ENCODE results near the gene PAPPA. TPM values are rescaled to one million over a fixed set of nuclear protein-coding genes. Genes with fewer than 3 reads are reported as not detected.

Gene PAPPA
- total RNA-seq, 6 experiments from 2014 or later: 0.07 to 0.50 (median 0.32) TPM

DNA sequence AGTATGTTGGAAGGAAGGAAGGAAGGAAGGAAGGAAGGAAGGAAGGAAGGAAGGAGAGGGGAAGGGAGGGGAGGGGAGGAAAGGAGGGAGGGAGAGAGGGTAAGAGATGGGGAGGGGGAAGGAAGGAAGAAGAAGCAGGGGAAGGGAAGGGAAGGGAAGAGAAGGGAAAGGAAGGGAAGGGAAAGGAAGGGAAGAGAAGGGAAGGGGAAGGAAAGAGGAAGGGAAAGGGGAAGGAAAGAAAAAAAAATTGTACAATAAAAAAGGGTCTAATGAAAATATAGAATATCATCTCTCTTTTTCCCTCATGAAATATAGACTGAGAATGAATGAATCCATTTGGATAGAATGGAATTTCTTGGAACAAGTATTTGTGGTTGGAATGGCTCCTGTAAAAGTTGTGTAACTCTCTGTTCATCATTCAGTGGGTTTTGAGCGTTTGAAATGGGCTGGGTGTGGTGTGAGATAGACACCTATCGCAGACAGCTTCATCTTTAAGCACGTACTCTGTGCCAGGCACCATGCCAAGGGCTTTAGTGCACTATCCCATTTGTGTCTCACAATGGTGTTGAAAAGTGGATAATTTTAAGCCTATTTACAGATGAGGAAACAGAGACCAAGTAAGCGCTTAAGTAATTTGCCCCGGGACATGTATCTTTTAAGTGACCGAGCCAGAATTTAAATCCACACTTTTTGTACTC, 11.6 kb upstream of the PAPPA start:
- TF ChIP-seq POLR2A (IDR thresholded peaks at IDR 0.05): no peak
- TF ChIP-seq, protein P1, sequence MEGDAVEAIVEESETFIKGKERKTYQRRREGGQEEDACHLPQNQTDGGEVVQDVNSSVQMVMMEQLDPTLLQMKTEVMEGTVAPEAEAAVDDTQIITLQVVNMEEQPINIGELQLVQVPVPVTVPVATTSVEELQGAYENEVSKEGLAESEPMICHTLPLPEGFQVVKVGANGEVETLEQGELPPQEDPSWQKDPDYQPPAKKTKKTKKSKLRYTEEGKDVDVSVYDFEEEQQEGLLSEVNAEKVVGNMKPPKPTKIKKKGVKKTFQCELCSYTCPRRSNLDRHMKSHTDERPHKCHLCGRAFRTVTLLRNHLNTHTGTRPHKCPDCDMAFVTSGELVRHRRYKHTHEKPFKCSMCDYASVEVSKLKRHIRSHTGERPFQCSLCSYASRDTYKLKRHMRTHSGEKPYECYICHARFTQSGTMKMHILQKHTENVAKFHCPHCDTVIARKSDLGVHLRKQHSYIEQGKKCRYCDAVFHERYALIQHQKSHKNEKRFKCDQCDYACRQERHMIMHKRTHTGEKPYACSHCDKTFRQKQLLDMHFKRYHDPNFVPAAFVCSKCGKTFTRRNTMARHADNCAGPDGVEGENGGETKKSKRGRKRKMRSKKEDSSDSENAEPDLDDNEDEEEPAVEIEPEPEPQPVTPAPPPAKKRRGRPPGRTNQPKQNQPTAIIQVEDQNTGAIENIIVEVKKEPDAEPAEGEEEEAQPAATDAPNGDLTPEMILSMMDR (IDR thresholded peaks at IDR 0.05): no peak
- DNase-seq (no peak), ATAC-seq (no peak)
- Histone ChIP-seq H3K9me3 (no peaks in the 10 kb centered on the region), H3K36me3 (no peaks in the 10 kb centered on the region), H3K4me3 (no peak overlapping the region), H3K27me3 (no peaks in the 10 kb centered on the region), H3K27ac (no peak overlapping the region), H3K4me1 (no peaks in the 10 kb centered on the region)
- intact Hi-C loops (cut with DNase I): no loop called here
- WGBS (ENCODE audit: insufficient coverage, low coverage, low lambda C conversion rate, missing lambda C conversion rate): 71% methylated on average over 5 of the region's 6 CpGs

DNA sequence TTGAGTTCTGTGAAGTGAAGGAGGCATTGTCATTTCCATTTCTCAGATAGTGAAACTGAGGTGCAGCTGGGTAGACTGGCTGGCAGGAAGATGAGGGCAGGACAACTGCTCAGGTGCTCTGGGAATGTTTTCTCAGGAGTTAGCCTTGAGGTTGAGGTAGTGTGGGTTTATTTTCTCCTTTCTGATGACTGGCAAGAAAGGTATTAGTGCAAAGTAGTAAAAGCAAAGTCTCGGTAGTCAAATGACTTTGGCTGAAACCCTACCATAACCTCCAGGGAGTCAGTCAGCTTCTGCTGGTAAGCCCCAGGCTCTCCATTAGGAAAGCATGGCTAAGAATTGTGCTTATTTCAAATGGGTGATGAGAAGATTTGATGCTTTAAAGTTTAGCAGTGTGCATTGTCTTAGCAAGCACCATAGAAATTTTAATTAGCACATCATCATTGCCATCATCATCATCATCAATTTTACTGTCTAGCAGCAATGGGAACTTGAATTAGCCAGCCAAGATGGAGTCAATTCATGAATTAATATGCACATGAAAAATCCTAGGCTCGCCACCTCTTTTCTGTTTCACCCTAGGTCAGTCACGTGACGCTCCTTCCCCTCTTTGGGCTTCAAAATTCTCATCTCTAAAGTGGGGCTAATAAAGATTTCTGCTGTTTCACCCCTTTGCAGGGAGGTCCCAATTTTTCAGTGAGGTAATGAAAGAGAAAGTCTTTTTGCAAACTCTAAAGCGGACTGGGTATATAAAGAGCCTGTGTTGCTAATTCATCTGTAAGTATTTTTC, 10.7 kb upstream of the PAPPA start:
- Histone ChIP-seq H3K4me1 (no peaks in the 10 kb centered on the region), H3K9me3 (no peaks in the 10 kb centered on the region), H3K36me3 (no peaks in the 10 kb centered on the region), H3K27me3 (no peaks in the 10 kb centered on the region), H3K4me3 (no peak overlapping the region), H3K27ac (no peak overlapping the region)
- intact Hi-C loops (cut with DNase I): no loop called here
- TF ChIP-seq, protein P1 (IDR thresholded peaks at IDR 0.05): no peak
- no peak for TF ChIP-seq POLR2A (IDR thresholded peaks at IDR 0.05)
- ATAC-seq (no peak), DNase-seq (no peak)
- 46% methylated on average over 5 of the region's 5 CpGs for WGBS (ENCODE audit: insufficient coverage, low coverage, low lambda C conversion rate, missing lambda C conversion rate)

DNA sequence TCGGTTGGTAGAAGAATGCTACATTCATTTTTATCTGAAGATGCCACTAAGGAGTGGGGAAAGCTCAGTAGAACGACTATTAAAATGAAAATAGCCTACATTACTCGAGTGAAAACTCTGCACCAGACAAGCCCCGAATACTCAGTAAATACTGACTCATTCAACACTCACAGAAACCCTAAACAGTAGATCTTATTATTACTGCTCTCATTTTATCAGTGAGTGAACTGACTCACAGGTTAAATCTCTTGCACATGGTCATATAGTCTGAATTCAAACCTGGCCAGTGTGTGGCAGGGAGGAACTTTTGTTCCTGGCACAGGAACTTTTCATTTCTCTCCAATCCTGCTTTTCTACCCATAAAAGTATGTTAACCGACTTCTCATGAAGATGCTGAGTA, 9.6 kb upstream of the PAPPA start:
- Histone ChIP-seq H3K36me3 (no peaks in the 10 kb centered on the region), H3K9me3 (no peaks in the 10 kb centered on the region), H3K27me3 (no peaks in the 10 kb centered on the region), H3K4me1 (no peaks in the 10 kb centered on the region), H3K4me3 (no peak overlapping the region), H3K27ac (no peak overlapping the region)
- DNase-seq (no peak), ATAC-seq (no peak)
- TF ChIP-seq, protein P1 (IDR thresholded peaks at IDR 0.05): no peak
- no peak for TF ChIP-seq POLR2A (IDR thresholded peaks at IDR 0.05)
- 46% methylated on average over 5 of the region's 5 CpGs for WGBS (ENCODE audit: insufficient coverage, low coverage, low lambda C conversion rate, missing lambda C conversion rate)
- intact Hi-C loops (cut with DNase I): no loop called here

DNA sequence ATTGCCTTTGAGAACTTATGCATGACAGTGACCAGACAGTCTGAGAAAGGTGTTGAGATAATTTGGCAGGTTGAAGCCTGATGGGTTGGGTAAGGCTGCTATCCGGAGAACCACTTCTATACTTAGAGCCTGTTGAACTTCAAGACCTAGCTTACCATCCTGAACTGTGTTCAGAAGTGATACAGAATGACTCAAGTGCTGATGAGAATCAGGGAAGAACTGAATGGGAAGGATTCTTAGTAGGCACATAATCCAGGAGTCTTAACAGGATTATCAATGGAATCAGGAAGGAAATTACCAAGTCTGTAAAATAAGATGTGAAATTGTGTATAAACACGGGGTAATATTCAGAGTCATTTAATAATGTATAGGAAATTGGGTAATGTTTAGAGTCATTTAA, 9.0 kb upstream of the PAPPA start:
- H3K27ac ChIP-seq: no peak overlapping the region
- 63% methylated on average over 2 of the region's 2 CpGs for WGBS (ENCODE audit: insufficient coverage, low coverage, low lambda C conversion rate, missing lambda C conversion rate)
- H3K4me3 ChIP-seq: no peak overlapping the region
- H3K4me1 ChIP-seq: no peaks in the 10 kb centered on the region
- intact Hi-C loops (cut with DNase I): no loop called here
- H3K27me3 ChIP-seq: no peaks in the 10 kb centered on the region
- H3K9me3 ChIP-seq: no peaks in the 10 kb centered on the region
- TF ChIP-seq, protein P1 (IDR thresholded peaks at IDR 0.05): no peak
- no peak for TF ChIP-seq POLR2A (IDR thresholded peaks at IDR 0.05)
- H3K36me3 ChIP-seq: no peaks in the 10 kb centered on the region
- ATAC-seq (no peak), DNase-seq (no peak)
